Right cardiac atrium (tissue), 5 donors: ENCODE data around the gene CLIC3. TPM values are rescaled to one million over a fixed set of nuclear protein-coding genes. Genes with fewer than 3 reads are reported as not detected.
A peak's percentile ranks its signal among the peaks of the same experiment; 100 is the strongest.

Experiments
- ATAC-seq, 2 donors: fragments of 200-7000 bp; cut with Tn5 transposase; one replicate each; pipeline versions ENCODE4 v1.8.0 to v1.9.1; 2020; ENCODE audit warnings: moderate library complexity in 2 of 2, mild to moderate bottlenecking in 1 of 2
- DNase-seq, 3 donors: peaks; one replicate each; pipeline ENCODE4 v3.0.0-alpha.2; 2020
- H3K27ac ChIP-seq: one replicate; pipeline ENCODE4 v1.5.1; 2013; ENCODE audit warnings: mild to moderate bottlenecking, low read length, control low read depth, moderate library complexity
- H3K27me3 ChIP-seq: one replicate; pipeline ENCODE4 v1.6.1; 2013; ENCODE audit not compliant: control insufficient read depth, insufficient read depth
- H3K4me1 ChIP-seq: one replicate; pipeline ENCODE4 v1.6.1; 2013; ENCODE audit warnings: low read length; ENCODE audit not compliant: control insufficient read depth, insufficient read depth
- H3K4me3 ChIP-seq: one replicate; pipeline ENCODE4 v1.5.1; 2013; ENCODE audit warnings: low read length, control low read depth
- H3K9me3 ChIP-seq: one replicate; pipeline ENCODE4 v1.6.1; 2013; ENCODE audit warnings: low read length; ENCODE audit not compliant: control insufficient read depth
- WGBS: extraction: QIAGEN DNeasy Blood & Tissue Kit; methylation state at CpG from one replicate; pipeline ENCODE4 v1.1.7; 2013; 5-methylcytosine and 5-hydroxymethylcytosine counted together
- intact Hi-C, 4 donors: fragments of 100-400 bp; cut with DNase I; formaldehyde crosslinking; loops; one replicate each; pipeline versions ENCODE4 v1.11.0 to v1.14.0; 2022 to 2023
- polyA plus RNA-seq: library from polyadenylated mRNA; stranded (reverse); fragments of 200-250 nt; gene quantifications from one replicate; pipeline ENCODE4 v1.2.3, GENCODE V29; 2013
- total RNA-seq, 4 donors: library from RNA; stranded (reverse); fragmentation: NEBNext Ultra II Directional; extraction: Animal tissue kit (Norgen Biotek cat#: 25700); gene quantifications; one replicate each; pipeline ENCODE4 v1.2.1, GENCODE V29; 2021
- donor health status: healthy with polysubstance abuse.
- donor health status: DM: no; HTN: yes; CAD: no.
- donor health status: DM: no; HTN: no; CAD: no.
- donor health status: DM: no; HTN: yes; CAD: no; lungs with severe emphysema.
- donor health status: DM: yes; HTN: yes; CAD: no.

CLIC3 gene
- total and polyA plus RNA-seq, 5 donors, result 2.8 to 6.2 (median 4.9) TPM

DNA sequence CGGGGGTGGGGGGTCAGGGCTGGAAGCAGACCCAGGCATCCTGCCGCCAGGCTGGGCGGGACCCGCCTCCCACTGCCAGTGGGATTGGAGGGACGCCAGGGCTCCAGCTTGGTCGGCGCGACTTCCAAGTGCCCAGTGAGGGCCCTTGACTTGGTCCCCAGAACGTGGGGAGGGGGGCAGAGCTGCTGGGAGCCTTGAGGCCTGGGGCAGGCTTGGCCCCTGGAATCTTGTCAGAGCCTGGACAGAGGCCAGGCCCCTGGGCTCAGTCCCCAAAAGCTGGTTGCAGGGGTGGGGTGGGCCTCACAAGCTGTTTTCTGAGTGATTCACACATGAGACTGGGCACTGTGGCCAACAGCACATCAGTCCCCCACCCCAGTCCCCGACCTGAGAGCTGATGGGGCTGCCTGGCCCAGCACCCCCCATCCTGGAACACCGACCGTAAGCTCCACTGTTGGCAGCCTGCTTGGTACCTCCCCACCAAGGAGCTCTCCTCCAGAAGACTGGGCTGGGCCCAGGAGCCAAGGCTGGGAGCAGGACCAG, 526 bp downstream of the CLIC3 start:
- intact Hi-C loops, result no loop called here
- Histone ChIP-seq H3K4me3 (no peak overlapping the region), H3K27me3 (no peaks in the 10 kb centered on the region), H3K4me1 (peaks cover 8% of the 10 kb centered on the region), H3K9me3 (no peaks in the 10 kb centered on the region), H3K27ac (peak overlapping the region; percentile 12)
- DNase-seq (peak; percentile 72 to 89 (median 89)), ATAC-seq (peak; percentile 2 to 7)
- 17% methylated on average over 12 of the region's 12 CpGs for WGBS

DNA sequence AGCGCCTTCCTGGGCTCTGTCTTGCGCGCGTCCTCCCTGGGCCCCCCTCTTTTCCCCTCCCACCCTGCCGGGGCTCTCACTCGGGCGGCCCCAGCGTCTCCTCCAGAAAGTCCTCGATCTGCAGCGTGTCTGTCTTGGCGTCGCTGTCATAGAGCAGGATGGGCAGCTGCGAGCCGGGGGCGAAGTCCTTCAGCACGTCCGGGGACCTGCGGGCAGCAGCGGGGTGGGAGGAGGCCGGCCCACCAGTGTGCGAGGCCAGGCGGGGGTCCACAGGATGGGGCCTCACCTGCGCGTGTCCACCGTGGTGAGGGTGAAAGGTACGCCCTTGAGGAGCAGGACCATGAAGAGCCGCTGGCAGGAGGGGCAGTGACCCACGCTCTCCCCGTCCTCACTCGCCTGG, 1.0 kb downstream of the CLIC3 start:
- Histone ChIP-seq H3K4me3 (no peak overlapping the region), H3K27ac (no peak overlapping the region), H3K4me1 (peaks cover 8% of the 10 kb centered on the region), H3K27me3 (no peaks in the 10 kb centered on the region), H3K9me3 (no peaks in the 10 kb centered on the region)
- ATAC-seq (no peak), DNase-seq (peak in 1 of 3 donors; percentile 75)
- WGBS, result 19% methylated on average over 30 of the region's 30 CpGs
- intact Hi-C loops, result no loop called here

DNA sequence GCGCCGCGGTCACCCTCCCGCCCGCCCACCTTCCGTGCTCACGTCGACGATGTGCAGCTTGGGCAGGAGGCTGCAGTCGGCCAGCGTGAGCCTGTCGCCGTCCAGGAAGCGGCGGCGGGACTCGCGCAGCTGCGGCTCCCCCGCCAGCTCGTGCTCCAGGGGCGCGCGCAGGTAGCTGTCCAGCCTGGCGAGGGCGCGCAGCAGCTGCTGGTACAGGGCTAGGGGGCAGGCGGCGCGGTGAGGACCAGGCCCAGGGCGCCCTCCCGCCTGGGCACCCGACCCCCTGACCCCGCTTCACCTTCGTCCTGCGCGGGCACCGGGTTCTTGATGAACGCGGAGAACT, 1.5 kb downstream of the CLIC3 start:
- Histone ChIP-seq H3K4me3 (peak overlapping the region; percentile 4), H3K9me3 (no peaks in the 10 kb centered on the region), H3K4me1 (peaks cover 8% of the 10 kb centered on the region), H3K27me3 (no peaks in the 10 kb centered on the region), H3K27ac (no peak overlapping the region)
- intact Hi-C loops, result no loop called here
- 27% methylated on average over 40 of the region's 40 CpGs for WGBS
- DNase-seq (peak in 1 of 3 donors; percentile 64), ATAC-seq (no peak)

DNA sequence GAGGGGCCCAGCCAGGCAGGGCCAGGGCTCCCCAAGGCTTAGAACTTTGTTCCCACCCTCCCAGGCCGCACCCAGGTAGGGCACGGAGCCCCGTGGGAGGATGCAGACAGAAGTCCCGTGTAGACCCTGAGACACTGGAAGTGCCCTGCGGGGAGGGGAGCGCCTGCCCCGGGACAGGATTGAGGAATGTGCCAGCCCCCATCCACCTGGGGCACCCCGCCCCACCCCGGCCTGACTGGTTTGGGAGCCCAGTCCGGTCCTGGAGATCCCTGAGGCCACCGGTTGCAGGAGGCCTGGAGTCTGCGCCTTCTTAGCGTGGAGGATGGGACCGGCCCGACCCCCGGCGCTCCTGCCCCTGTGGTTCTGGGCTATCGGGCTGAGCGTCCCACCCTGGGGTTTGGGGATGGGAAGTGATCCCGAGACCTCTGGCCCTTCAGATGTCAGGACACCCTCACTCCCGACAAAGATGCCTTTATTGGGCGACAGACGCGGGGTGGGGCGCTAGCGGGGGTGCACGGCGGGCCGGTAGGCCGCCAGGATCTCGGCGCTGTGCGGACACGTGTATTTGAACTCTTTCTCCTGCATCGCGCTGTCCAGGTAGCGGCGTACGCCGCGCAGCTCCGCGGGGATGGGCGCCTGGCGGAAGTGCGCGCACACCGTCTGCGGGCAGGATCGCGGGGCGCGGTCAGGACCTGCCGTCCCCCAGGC, 2.0 kb downstream of the CLIC3 start:
- H3K27ac ChIP-seq, result no peak overlapping the region
- H3K4me3 ChIP-seq, result no peak overlapping the region
- peaks cover 8% of the 10 kb centered on the region for H3K4me1 ChIP-seq
- no peak for ATAC-seq
- DNase-seq, result peak in 1 of 3 donors; percentile 65
- 68% methylated on average over 54 of the region's 54 CpGs for WGBS
- intact Hi-C loops, result no loop called here
- no peaks in the 10 kb centered on the region for H3K9me3 ChIP-seq
- H3K27me3 ChIP-seq, result no peaks in the 10 kb centered on the region

DNA sequence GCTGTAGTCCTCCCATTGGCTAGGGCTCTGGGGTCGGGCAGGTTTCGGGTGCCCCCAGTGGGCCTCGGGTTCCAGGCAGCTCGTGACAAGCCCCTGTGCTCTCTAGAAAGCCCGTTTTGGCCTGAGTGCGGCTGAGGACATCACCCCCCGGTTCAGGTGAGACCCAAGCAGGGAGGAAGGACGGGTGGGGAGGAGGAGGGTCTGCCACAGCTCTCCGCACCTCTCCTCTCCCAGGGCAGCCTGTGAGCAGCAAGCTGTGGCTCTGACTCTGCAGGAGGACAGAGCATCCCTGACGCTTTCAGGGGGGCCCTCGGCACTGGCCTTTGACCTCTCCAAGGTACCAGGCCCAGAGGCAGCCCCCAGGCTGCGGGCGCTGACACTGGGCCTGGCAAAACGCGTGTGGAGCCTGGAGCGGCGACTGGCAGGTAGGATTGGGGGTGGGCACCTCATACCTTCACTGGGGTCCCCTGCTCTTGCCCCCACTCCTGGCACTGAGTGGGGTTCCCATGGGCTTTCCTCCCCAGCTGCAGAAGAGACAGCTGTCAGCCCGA, 3.5 kb downstream of the CLIC3 start:
- Histone ChIP-seq H3K27ac (no peak overlapping the region), H3K4me1 (peaks cover 8% of the 10 kb centered on the region), H3K27me3 (no peaks in the 10 kb centered on the region), H3K4me3 (peak overlapping the region; percentile 64), H3K9me3 (no peaks in the 10 kb centered on the region)
- intact Hi-C loops, result no loop called here
- ATAC-seq (no peak), DNase-seq (no peak)
- 41% methylated on average over 18 of the region's 18 CpGs for WGBS

DNA sequence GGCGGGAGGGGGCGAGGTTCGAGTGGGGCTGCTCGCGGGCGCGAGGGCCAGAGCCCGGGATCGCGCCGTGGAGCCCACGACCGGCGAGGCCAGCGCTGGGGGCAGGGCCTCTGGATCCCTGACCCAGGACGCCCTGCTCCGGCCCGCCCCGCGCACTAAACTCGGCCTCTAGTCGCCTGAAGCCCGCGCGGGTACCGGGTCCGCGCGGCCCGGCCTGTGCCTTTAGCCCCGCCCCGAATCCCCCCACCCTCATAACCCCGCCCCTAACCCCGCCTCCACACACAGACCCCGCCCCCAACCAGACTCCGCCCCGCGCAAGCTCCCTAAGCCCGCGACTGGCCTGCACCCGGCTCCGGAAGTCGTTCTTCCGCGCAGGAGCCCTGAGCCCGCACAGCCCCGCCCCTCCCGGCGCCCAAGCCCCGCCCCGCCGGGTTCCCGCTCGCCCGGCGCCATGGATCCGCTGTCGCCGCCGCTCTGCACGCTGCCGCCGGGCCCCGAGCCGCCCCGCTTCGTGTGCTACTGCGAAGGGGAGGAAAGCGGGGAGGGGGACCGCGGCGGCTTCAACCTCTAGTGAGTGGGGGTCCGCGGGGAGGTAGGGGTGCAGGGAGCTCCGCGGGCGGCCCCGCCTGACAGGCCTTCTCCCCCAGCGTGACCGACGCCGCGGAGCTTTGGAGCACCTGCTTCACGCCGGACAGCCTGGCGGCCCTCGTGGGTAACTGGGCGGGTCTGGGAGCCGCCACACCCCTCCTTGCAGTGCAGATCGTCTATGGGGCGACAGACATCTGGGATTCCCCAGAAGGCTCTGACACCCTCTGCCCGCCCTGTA, 4.2 kb downstream of the CLIC3 start, which contains the start of gene PAXX:
Gene PAXX (plus strand): TSS at position 430 of the 826 bp plus-strand sequence. CDS start 22 bp downstream, at position 452.
- Histone ChIP-seq H3K27me3 (no peaks in the 10 kb centered on the region), H3K4me3 (peak within 1 kb of the TSS; percentile 64), H3K4me1 (peaks cover 8% of the 10 kb centered on the region), H3K9me3 (no peaks in the 10 kb centered on the region), H3K27ac (peak within 1 kb of the TSS; percentile 71)
- DNase-seq, result peak; percentile 94 to 98 (median 98)
- under 1% methylated on average over 92 of the region's 92 CpGs for WGBS
- intact Hi-C loops, result no loop called here
- peak; percentile 89 to 93 for ATAC-seq

DNA sequence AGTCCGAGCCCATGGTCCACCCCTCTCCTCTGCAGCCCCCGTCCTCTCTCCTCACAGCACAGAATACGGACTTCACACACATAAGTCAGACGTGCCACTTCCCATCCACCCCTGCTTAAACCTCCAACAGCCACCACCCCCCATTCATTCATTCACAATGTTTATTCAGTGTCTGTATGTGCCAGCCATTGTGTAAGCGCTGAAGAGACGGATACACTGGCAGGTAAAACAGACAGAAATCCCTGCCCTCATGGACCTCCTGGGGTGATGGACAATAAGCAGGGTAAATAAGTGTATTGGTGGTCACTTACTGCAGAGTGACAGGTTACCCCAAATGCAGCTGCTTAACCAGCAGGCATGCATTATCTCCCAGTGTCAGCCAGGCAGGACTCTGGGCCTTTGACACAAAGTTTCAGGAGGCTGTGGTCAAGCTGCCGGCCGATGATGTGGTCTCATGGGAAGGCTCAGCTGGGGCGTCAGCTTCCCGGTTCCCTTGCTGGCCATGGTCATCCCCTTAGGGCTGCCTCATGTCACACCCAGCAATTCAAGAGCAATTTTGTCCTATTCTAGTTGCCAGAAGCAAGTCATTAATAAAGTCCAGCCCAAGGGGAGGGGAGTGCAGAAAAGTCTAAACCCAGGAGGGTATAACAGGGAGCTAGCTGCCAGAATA, 6.0 kb downstream of the CLIC3 start:
- intact Hi-C loops, result no loop called here
- H3K4me3 ChIP-seq, result no peak overlapping the region
- peaks cover 8% of the 10 kb centered on the region for H3K4me1 ChIP-seq
- no peak overlapping the region for H3K27ac ChIP-seq
- no peaks in the 10 kb centered on the region for H3K27me3 ChIP-seq
- 81% methylated on average over 10 of the region's 10 CpGs for WGBS
- ATAC-seq (no peak), DNase-seq (peak in 2 of 3 donors; percentile 46 to 56)
- no peaks in the 10 kb centered on the region for H3K9me3 ChIP-seq

DNA sequence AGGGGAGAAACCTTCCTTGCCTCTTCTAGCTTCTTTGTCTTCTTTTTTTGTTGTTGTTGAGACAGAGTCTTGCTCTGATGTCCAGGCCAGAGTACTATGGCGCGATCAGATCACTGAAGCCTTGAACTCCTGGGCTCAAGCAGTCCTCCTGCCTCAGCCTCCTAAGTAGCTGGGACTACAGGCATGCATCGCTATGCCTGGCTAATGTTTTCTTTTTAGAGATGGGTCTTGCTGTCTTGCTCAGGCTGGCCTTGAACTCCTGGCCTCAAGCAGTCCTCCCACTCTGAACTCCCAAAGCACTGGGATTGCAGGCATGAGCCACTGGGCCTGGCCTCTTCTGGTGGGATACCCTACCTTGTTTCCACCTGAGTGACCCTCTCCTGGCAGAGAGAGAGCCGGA, 7.5 kb downstream of the CLIC3 start:
- no peaks in the 10 kb centered on the region for H3K27me3 ChIP-seq
- intact Hi-C loops, result loop anchor here in 1 of 4 donors (5.0 kb wide), 1 partner anchor 142 kb away; the partner anchor contains the start of gene PHPT1
- 98% methylated on average over 4 of the region's 4 CpGs for WGBS

DNA sequence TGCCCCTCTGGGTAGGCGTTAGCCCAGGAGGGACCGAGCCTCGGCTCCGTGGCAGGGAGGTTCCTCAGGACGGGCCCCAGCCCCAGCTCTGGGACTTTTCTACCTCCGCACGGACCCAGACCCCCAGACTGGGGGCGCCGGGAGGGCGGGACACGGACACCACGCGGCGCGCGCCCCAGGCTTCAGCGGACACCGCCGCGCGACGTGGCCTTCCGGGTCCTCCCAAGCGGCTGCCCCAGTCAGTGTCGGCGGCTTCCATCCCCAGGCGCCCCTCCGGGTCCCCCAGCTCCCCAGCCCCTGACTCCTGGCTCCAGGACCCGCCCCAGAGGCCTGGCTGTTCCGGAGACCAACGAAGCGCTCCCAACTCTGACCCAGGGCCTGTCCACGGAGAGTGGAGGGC, 10.5 kb downstream of the CLIC3 start:
- WGBS, result 22% methylated on average over 33 of the region's 33 CpGs
- intact Hi-C loops, result loop anchor here in 1 of 4 donors (5.0 kb wide), 1 partner anchor 139 kb away; the partner anchor contains the start of gene PHPT1
- Histone ChIP-seq H3K9me3 (no peaks in the 10 kb centered on the region), H3K27me3 (no peaks in the 10 kb centered on the region), H3K4me1 (no peaks in the 10 kb centered on the region), H3K27ac (no peak overlapping the region), H3K4me3 (no peak overlapping the region)
- ATAC-seq (no peak), DNase-seq (peak in 2 of 3 donors; percentile 53 to 68)

More for the DNA sequence above, 7.5 kb downstream of the CLIC3 start:
- Histone ChIP-seq H3K9me3 (no peaks in the 10 kb centered on the region), H3K4me1 (peaks cover 8% of the 10 kb centered on the region), H3K27ac (no peak overlapping the region), H3K4me3 (no peak overlapping the region)
- ATAC-seq (no peak), DNase-seq (no peak)

DNA sequence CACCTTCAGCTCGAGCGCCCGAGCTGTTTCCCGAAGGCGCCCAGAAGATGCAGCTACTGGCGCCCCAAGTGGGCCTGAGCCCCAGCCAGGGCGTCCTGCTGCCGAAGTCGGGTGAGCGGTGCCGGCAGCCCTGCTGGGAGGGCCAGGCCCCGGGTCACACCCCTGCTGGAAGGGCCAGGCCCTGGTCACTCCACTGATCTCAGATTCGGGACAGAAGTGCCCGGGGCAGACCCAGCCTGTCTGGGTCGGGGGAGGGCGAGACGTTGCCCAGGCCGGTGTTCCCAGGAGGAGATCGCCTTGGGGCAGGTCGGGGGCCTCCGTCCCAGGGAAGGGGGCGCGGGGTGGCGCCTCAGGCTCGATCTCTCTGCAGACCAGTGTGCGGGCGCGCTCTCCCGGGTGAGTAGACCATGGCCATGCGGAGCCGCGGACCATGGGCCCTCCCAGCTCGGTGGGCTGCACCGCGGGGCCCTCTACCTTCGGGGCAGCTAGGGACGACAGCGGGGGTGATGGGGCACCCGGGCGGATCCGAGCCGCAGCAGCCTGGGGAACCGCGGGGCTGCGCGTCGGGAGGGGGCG, 11.3 kb downstream of the CLIC3 start:
- intact Hi-C loops, result loop anchor here in 1 of 4 donors (5.0 kb wide), 1 partner anchor 138 kb away; the partner anchor contains the start of gene PHPT1
- no peaks in the 10 kb centered on the region for H3K4me1 ChIP-seq
- no peaks in the 10 kb centered on the region for H3K27me3 ChIP-seq
- peak in 1 of 2 donors; percentile 2 for ATAC-seq
- WGBS, result 24% methylated on average over 48 of the region's 48 CpGs
- H3K27ac ChIP-seq, result no peak overlapping the region
- no peak overlapping the region for H3K4me3 ChIP-seq
- no peaks in the 10 kb centered on the region for H3K9me3 ChIP-seq
- DNase-seq, result peak in 2 of 3 donors; percentile 64 to 69
